LoVo (cell line): ENCODE results near the gene RELT.

Experiments used
- DNase-seq: peaks from one replicate; pipeline ENCODE4 v3.0.0-alpha.2; 2016; ENCODE audit warnings: low spot score

Gene RELT

DNA sequence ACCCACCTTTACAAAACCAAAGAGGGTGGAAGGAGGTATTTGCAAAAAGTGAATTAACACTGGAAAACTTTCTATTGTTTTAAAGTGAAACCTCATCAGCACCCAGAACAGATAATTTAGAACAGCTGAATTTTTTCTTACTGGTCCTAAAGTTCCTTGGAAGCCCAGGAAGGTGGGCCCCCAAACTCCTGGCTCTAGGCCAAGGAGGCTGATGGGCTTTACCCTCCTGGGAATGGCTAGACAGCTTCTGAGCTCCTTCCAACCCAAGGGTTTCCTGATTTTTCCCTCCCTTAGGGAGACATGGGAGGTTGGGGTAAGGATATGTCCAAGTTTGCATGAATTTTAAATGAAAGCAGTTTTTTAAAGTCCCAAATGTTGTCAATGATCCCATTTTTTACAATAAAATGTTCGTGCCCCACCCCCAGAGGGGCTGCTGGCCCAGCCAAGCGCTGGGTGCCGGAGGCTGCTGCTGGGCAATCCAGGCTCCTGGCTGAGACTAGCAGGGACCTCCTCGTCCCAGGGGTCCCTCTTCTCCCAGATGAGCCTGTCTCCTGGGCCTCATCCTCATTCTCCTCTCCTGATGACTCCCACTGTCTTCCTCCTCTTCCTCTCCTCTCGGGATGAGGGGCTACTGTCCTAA lies 28.4 kb downstream of the RELT start:
- no peak for DNase-seq

- DNase-seq, result no peak
Observed at GRCh38 chr11:73405146-73405510, 28.9 kb downstream of the RELT start.

GRCh38 chr11:73406131-73406530 lies 29.9 kb downstream of the RELT start:
- DNase-seq, result no peak

DNA sequence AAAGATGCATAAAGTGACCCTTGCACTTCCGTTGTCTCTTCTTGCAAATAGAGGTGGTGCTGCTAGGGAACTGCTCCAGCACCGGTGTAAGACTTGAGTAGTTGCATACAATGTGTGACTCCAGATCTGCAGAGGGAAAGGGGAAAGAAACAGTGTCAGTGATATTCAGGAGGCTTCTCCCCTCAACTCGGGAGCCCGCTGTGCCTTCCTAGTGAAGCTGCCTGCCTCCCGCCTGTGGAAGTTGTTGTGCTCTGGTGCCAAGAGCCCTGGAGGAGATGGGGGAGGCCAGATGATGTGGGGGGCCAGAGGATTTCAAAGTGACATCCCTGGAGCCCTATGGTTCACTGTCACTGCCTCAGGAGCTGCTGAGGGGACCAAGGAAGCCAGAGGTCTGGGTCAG lies 30.4 kb downstream of the RELT start:
- no peak for DNase-seq

DNA sequence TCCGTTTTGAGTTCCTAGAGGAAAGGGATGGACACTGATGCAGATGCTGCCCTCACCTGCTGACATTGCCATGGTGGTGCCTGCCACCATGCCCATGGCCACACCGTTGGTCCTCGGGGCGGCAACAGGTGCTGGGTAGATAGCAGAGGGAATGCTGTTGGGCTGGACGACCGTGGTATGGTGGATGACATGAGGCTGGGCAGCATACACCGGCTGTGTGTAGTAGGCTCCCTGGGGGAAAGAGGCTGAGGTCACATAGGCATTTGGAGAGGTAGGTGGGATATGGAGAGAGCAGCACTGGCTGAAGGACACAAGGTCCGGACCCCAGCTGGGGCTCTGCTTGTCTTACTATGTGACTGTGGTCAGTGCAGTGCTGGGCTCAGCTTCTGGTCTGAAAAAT lies 33.2 kb downstream of the RELT start:
- no peak for DNase-seq

DNA sequence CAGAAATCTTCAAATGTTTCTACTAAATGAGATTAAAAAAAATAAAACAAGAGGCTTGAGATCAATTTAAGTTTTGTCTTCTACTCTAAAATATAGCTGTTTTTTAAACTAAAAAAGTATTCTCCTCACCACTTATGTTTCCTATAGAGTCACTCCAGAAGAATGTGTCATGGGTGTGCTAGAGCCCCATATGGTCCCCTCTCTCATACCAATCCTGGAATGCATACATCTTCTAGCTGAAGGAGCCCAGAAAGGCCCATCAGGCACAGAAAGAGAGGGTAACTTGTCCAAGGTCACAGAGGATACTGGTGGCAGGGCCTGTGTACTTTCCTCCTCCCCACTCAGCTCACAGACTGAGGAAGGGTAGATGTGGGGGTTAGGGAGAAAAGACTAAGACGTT lies 34.4 kb downstream of the RELT start:
- DNase-seq, result no peak

- no peak for DNase-seq
Observed at GRCh38 chr11:73411031-73411430, 34.8 kb downstream of the RELT start.

- DNase-seq, result no peak
Observed at GRCh38 chr11:73412308-73412707, 36.1 kb downstream of the RELT start.

DNA sequence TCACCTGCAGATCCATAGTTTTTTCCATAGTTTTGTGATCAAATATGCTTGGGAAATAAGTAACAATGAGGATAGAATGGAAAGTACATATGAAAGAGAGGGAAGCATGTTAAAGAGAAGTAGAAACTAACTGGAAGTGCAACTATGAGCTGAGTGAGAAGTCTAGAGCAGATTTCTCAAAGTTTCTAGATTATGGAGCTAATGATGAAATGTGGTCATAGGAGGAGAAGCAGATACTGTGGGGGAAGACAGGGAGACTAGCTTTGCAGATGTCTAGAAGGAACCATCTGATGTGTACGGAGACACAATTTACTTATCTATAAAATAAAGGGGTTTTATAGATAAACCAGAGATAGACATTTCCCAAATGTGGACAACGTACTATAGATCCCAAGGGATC lies 37.1 kb downstream of the RELT start:
- no peak for DNase-seq

GRCh38 chr11:73414977-73415651 lies 38.9 kb downstream of the RELT start:
- no peak for DNase-seq

GRCh38 chr11:73415854-73416615 lies 39.8 kb downstream of the RELT start:
- DNase-seq, result no peak

DNA sequence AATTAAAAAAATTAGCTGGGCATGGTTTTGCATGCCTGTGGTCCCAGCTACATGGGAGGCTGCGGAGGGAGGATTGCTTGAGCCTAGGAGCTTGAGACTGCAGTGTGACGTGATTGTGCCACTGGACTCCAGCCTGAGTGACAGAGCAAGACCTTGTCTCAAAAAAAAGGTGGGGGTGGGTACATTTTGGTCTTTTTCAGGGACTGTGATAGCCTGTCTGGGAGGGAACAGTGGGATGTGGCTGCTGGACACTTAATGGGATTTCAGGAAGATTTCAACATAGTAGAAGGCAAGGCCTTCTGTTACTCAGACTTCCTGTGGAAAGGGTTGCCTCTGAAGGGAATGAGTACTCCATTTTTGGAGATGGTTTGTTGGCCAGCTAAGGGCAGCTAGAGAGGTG lies 40.6 kb downstream of the RELT start:
- DNase-seq, result no peak

DNA sequence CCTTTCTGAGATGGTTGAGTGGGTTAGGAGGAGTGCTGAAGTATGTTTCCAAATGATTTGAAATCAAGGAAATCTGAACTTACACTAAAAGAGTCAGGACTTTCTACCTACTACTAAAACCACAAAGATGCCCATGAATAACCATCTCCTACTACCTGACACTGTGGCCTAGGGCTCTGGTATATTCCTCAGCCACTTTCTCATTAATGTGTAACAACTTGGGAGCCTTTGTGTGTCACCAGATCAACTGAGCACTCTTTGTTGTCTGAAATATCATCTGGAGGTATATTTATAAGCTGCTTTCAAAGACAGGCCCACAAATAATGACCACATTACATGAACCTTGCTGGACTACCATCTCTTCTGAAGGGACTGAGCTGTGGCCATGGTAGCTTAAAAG lies 43.9 kb downstream of the RELT start:
- DNase-seq, result no peak

- DNase-seq, result no peak
Observed at GRCh38 chr11:73422886-73423285, 46.7 kb downstream of the RELT start.

- no peak for DNase-seq
Observed at GRCh38 chr11:73423506-73423905, 47.3 kb downstream of the RELT start.

- no peak for DNase-seq
Observed at GRCh38 chr11:73425108-73425507, 48.9 kb downstream of the RELT start.

DNA sequence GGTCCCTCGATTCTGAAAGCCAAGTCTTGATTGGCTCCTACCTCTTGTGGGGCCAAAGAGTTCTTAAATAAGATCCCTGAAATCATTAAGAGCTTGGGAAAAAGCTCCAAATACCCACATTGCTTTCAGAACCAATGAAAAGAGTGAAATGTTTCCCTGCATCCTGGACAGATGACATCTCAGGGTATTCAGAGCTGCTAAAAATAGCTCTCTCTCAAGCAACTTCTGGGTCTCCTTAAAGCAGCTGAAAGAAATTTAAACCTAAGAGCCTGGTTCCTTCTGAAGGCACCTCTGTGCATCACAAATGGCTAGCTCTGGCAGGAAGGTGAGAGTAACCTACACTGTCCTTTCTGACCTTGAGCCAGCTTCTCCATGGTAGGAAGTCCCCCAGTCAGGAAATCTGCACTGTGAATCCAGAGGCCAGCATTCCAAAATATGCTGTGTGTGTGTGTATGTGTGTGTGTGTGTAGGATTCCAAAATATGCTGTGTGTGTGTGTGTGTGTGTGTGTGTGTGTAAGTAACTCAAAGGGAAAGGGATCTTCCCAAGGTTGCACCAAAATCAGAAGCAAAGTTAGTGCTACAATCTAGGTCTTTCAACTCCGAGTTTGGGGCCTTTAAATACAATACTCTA lies 50.1 kb downstream of the RELT start:
- no peak for DNase-seq

GRCh38 chr11:73428227-73428626 lies 52.0 kb downstream of the RELT start:
- DNase-seq, result no peak

- DNase-seq, result no peak
Observed at GRCh38 chr11:73428699-73429098, 52.5 kb downstream of the RELT start.

GRCh38 chr11:73429121-73429750 lies 53.0 kb downstream of the RELT start:
- no peak for DNase-seq

- DNase-seq, result no peak
Observed at GRCh38 chr11:73430326-73430725, 54.1 kb downstream of the RELT start.

GRCh38 chr11:73431396-73431795 lies 55.2 kb downstream of the RELT start:
- DNase-seq, result no peak
